ENCODE results near the gene RAB33A. TPM values are rescaled to one million over a fixed set of nuclear protein-coding genes. Genes with fewer than 3 reads are reported as not detected.

RAB33A gene
- total RNA-seq, 1 experiment from 2014 or later = not detected

DNA sequence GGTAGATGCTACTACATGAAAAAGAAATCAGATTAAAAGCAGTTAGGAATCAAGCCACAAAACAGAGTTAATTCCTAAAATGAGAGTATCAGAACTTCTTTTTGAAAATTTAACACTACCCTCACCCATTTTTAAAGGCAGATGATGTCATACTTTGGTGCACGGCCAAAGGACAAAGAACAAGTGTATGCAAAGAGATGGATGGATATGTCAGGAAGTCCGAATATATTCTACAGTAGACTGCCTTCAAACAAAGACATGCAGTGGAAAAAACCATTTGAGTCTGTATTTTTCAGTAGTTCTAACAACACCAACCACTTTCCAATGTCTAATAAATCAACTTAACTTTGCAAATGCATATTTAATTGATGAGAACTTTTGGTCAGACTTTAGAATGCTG lies 8.4 kb upstream of the RAB33A start:
- Histone ChIP-seq H3K9me3 (ENCODE audit: control insufficient read depth in 1 of 2, insufficient read depth in 1 of 2, low read depth in 1 of 2, low read length in 2 of 2) (no peaks in the 10 kb centered on the region), H3K9me2 (ENCODE audit: insufficient read depth) (no peaks in the 10 kb centered on the region), H3K4me2 (ENCODE audit: low read length) (no peak overlapping the region), H3K27me3 (ENCODE audit: insufficient read depth, low read length) (no peaks in the 10 kb centered on the region), H3K4me1 (ENCODE audit: control insufficient read depth in 1 of 2, insufficient read depth in 2 of 2, low read length in 2 of 2) (peaks cover 0 to 13% of the 10 kb centered on the region in 2 experiments; a peak in 1 of 4 replicates), H4K20me1 (ENCODE audit: insufficient read depth) (no peaks in the 10 kb centered on the region), H3K79me2 (ENCODE audit: insufficient read depth, low read length) (peaks cover 36% of the 10 kb centered on the region), H3K9ac (ENCODE audit: low read length) (no peak overlapping the region), H3K27ac (ENCODE audit: low read depth, low read length) (no peak overlapping the region), H3K4me3 (replicated peaks in 1 of 2; ENCODE audit: low read depth in 1 of 2, low read length in 2 of 2) (no peak overlapping the region), H2AFZ (ENCODE audit: low read depth, low read length, poor library complexity, severe bottlenecking) (no peak overlapping the region), H3K36me3 (ENCODE audit: control insufficient read depth in 1 of 2, insufficient read depth in 2 of 2, low read length in 2 of 2) (no peaks in the 10 kb centered on the region)
- TF ChIP-seq POLR2A (IDR thresholded peaks at IDR 0.05; ENCODE audit: borderline replicate concordance, extremely low read depth, insufficient read depth, insufficient read length) = no peak
- TF ChIP-seq CTCF (IDR thresholded peaks at IDR 0.05 in 2 of 3, conservative IDR thresholded peaks at IDR 0.05 in 1 of 3; ENCODE audit: borderline replicate concordance in 1 of 3, insufficient read depth in 1 of 3, low read depth in 2 of 3, low read length in 2 of 3) = no peak
- no peak for TF ChIP-seq ZNF274 (IDR thresholded peaks at IDR 0.05; ENCODE audit: low read depth, low read length)
- TF ChIP-seq EGR1 (IDR thresholded peaks at IDR 0.05; ENCODE audit: low read depth) = no peak
- no peak for TF ChIP-seq RAD21 (IDR thresholded peaks at IDR 0.05; ENCODE audit: low read depth)
- TF ChIP-seq ZBTB33 (IDR thresholded peaks at IDR 0.05; ENCODE audit: extremely low read depth, insufficient replicate concordance, low read length) = no peak
- no peak for TF ChIP-seq ATF3 (IDR thresholded peaks at IDR 0.05)
- TF ChIP-seq SP1 (IDR thresholded peaks at IDR 0.05; ENCODE audit: low read depth) = no peak
- TF ChIP-seq YY1 (IDR thresholded peaks at IDR 0.05; ENCODE audit: extremely low read depth, insufficient replicate concordance, low read depth, low read length) = no peak
- TF ChIP-seq JUND (IDR thresholded peaks at IDR 0.05) = no peak
- TF ChIP-seq SRF (IDR thresholded peaks at IDR 0.05; ENCODE audit: low read depth) = no peak
- no peak for TF ChIP-seq POLR2AphosphoS5 (IDR thresholded peaks at IDR 0.05; ENCODE audit: low read depth, low read length)
- CTCF ChIA-PET = interaction anchor here (0.7 kb wide), 1 partner anchor 679 kb away, joined by 5 read pairs; no protein-coding TSS in a partner anchor
- POLR2A ChIA-PET = no interaction called here
- intact Hi-C loops (cut with micrococcal nuclease) = no loop called here
- RAD21 ChIA-PET (ENCODE audit: low non-redundant PET in 1 of 2, low total read pairs in 2 of 2, uncharacterized antibody in 2 of 2, unreplicated experiment in 2 of 2) = no interaction called here
- no peak for ATAC-seq
- no TSS peak for BruUV-seq (replicated peaks)
- DNase-seq (ENCODE audit: low read depth, low spot score) = no peak

All from HCT116 (cell line).